HepG2 (cell line): Measurements from ENCODE around the gene AARS1. TPM values are rescaled to one million over a fixed set of nuclear protein-coding genes. Genes with fewer than 3 reads are reported as not detected.

Source experiments
- ADNP ChIP-seq: sonication (generic); formaldehyde crosslinking; IDR thresholded peaks from 2 replicates; pipeline ENCODE4 v1.4.0; 2020; ENCODE audit warnings: missing genetic modification reagents
- CBX1 ChIP-seq: IDR thresholded peaks from one replicate; pipeline ENCODE4 v1.6.1; 2016; ENCODE audit warnings: antibody characterized with exemption, low read depth
- CENPX ChIP-seq: sonication (generic); formaldehyde crosslinking; IDR thresholded peaks from 2 replicates; pipeline ENCODE4 v1.9.0; 2021; ENCODE audit warnings: mild to moderate bottlenecking, missing genetic modification reagents, moderate library complexity
- DBP ChIP-seq: sonication (generic); formaldehyde crosslinking; IDR thresholded peaks from 2 replicates; pipeline ENCODE4 v1.4.0; 2020; ENCODE audit warnings: missing genetic modification reagents; ENCODE audit errors: not compliant biosample characterization
- DRAP1 ChIP-seq: IDR thresholded peaks from 2 replicates; pipeline ENCODE4 v1.6.1; 2016; ENCODE audit warnings: missing genetic modification reagents, missing compliant biosample characterization
- GATAD2A ChIP-seq: IDR thresholded peaks from 2 replicates; pipeline ENCODE4 v1.6.1; 2016
- HOXA5 ChIP-seq: sonication (generic); formaldehyde crosslinking; IDR thresholded peaks from 2 replicates; pipeline ENCODE4 v1.4.0; 2020; ENCODE audit warnings: missing genetic modification reagents
- MAF1 ChIP-seq: sonication (generic); formaldehyde crosslinking; IDR thresholded peaks from 2 replicates; pipeline ENCODE4 v1.5.0; 2020; ENCODE audit warnings: missing genetic modification reagents, borderline replicate concordance
- NKX3-1 ChIP-seq: sonication (generic); formaldehyde crosslinking; IDR thresholded peaks from 2 replicates; pipeline ENCODE4 v1.5.0; 2020; ENCODE audit warnings: missing genetic modification reagents
- NR1H2 ChIP-seq: sonication (generic); formaldehyde crosslinking; IDR thresholded peaks from 2 replicates; pipeline ENCODE4 v1.8.1; 2022; ENCODE audit warnings: low read depth, missing genetic modification reagents, borderline replicate concordance
- NR2F1 ChIP-seq, 2 experiments: fragments of 450-650 bp in 1 of 2; formaldehyde crosslinking in 1 of 2; IDR thresholded peaks; 2 replicates each; pipeline versions ENCODE4 v1.5.0 to v1.6.1; 2016 to 2020; ENCODE audit warnings: mild to moderate bottlenecking in 1 of 2, missing compliant biosample characterization in 1 of 2, missing genetic modification reagents in 1 of 2, moderate library complexity in 1 of 2
- PLRG1 ChIP-seq: fragments of 450-650 bp; conservative IDR thresholded peaks from 2 replicates; pipeline ENCODE4 v1.6.1; 2016
- RAD21 ChIP-seq: fragments of 450-650 bp; formaldehyde crosslinking; IDR thresholded peaks from 2 replicates; pipeline ENCODE4 v1.5.0; 2020; ENCODE audit warnings: mild to moderate bottlenecking
- REL ChIP-seq: sonication (generic); formaldehyde crosslinking; conservative IDR thresholded peaks from 2 replicates; pipeline ENCODE4 v1.8.0; 2022; ENCODE audit warnings: mild to moderate bottlenecking, missing genetic modification reagents, moderate library complexity
- SRF ChIP-seq: IDR thresholded peaks from 2 replicates; pipeline ENCODE4 v1.6.1; 2011; ENCODE audit warnings: mild to moderate bottlenecking, low read depth, low read length, moderate library complexity
- STAT5B ChIP-seq: sonication (generic); formaldehyde crosslinking; IDR thresholded peaks from 2 replicates; pipeline ENCODE4 v1.4.0; 2020; ENCODE audit warnings: missing genetic modification reagents
- THRA ChIP-seq: sonication (generic); formaldehyde crosslinking; IDR thresholded peaks from 2 replicates; pipeline ENCODE4 v1.4.0; 2020; ENCODE audit warnings: missing genetic modification reagents, borderline replicate concordance
- ZNF143 ChIP-seq: sonication (generic); formaldehyde crosslinking; IDR thresholded peaks from 2 replicates; pipeline ENCODE4 v1.4.0; 2020; ENCODE audit warnings: missing genetic modification reagents
- ZNF207 ChIP-seq: fragments of 450-650 bp; IDR thresholded peaks from 2 replicates; pipeline ENCODE4 v1.6.1; 2016; ENCODE audit warnings: antibody characterized with exemption, borderline replicate concordance
- ZNF24 ChIP-seq: fragments of 450-650 bp; IDR thresholded peaks from 2 replicates; pipeline ENCODE4 v1.6.1; 2017; ENCODE audit warnings: antibody characterized with exemption, mild to moderate bottlenecking
- ZNF281 ChIP-seq: sonication (generic); formaldehyde crosslinking; IDR thresholded peaks from 2 replicates; pipeline ENCODE4 v1.4.0; 2020; ENCODE audit warnings: missing genetic modification reagents, borderline replicate concordance
- ZNF34 ChIP-seq: sonication (generic); formaldehyde crosslinking; IDR thresholded peaks from 2 replicates; pipeline ENCODE4 v1.4.0; 2020; ENCODE audit warnings: mild to moderate bottlenecking, missing genetic modification reagents, borderline replicate concordance
- ZNF598 ChIP-seq: sonication (generic); formaldehyde crosslinking; IDR thresholded peaks from 2 replicates; pipeline ENCODE4 v1.5.1; 2020; ENCODE audit warnings: mild to moderate bottlenecking, missing genetic modification reagents, borderline replicate concordance
- ZNF614 ChIP-seq: IDR thresholded peaks from 2 replicates; pipeline ENCODE4 v1.6.1; 2018; ENCODE audit warnings: missing biosample characterization, missing genetic modification reagents, inconsistent platforms, borderline replicate concordance
- ZNF737 ChIP-seq: sonication (generic); formaldehyde crosslinking; IDR thresholded peaks from 2 replicates; pipeline ENCODE4 v1.5.0; 2020; ENCODE audit warnings: missing genetic modification reagents, mild to moderate bottlenecking, borderline replicate concordance
- ZNF777 ChIP-seq: sonication (generic); formaldehyde crosslinking; IDR thresholded peaks from 2 replicates; pipeline ENCODE4 v1.4.0; 2020; ENCODE audit warnings: missing genetic modification reagents
- polyA plus RNA-seq, 8 experiments: library from polyadenylated mRNA; depleted of rRNA in 3 of 8; stranded (reverse) in 7 of 8; unstranded in 1 of 8; fragments of >200 nt; fragmentation: Illumina TruSeq in 4 of 8; extraction: Trizol in 4 of 8; gene quantifications; 2 replicates each; pipeline versions ENCODE4 v1.2.1 to v1.2.3, GENCODE V29; 2011 to 2016; ENCODE audit warnings: low read depth in 4 of 8, missing spikeins in 1 of 8, mixed read lengths in 1 of 8; ENCODE audit not compliant: insufficient read depth in 1 of 8
- total RNA-seq, 5 experiments: library from RNA; depleted of rRNA; stranded (reverse); fragments of >200 nt; fragmentation: Illumina TruSeq; extraction: Trizol; gene quantifications; 2 replicates each; pipeline ENCODE4 v1.2.3, GENCODE V29; 2016; ENCODE audit warnings: low read depth in 1 of 5

Gene AARS1
- total and polyA plus RNA-seq, 2 of the 13 experiments (the other 11 are each of a cell fraction or from before 2014, with no cell fraction given), result 107 to 132 TPM

- TF ChIP-seq ZNF143 (CRISPR knock-in tag) (peak; percentile 43; the same call in 1 of the 2 replicates), REL (CRISPR knock-in tag) (peak; percentile 72; the same call in 1 of the 2 replicates), SRF (no peak), NR2F1 (CRISPR knock-in tag; IDR thresholded peaks at IDR 0.05) (no peak), DRAP1 (CRISPR knock-in tag) (0 out of 2 replicates have a peak, but pooled peaks have one; percentile 22), ZNF34 (CRISPR knock-in tag) (peak; percentile 91), CBX1 (no peak), CENPX (CRISPR knock-in tag) (no peak), RAD21 (CRISPR knock-in tag) (peak; percentile 88), ADNP (CRISPR knock-in tag) (no peak), ZNF614 (CRISPR knock-in tag) (0 out of 2 replicates have a peak, but pooled peaks have one; percentile 43), NKX3-1 (CRISPR knock-in tag) (peak; percentile 64; the same call in 1 of the 2 replicates), ZNF598 (CRISPR knock-in tag) (0 out of 2 replicates have a peak, but pooled peaks have one; percentile 71), DBP (CRISPR knock-in tag) (peak; percentile 66), ZNF207 (no peak), ZNF24 (no peak), PLRG1 (no peak), ZNF777 (peak; percentile 88), ZNF737 (CRISPR knock-in tag) (no peak), MAF1 (CRISPR knock-in tag) (no peak), GATAD2A (CRISPR knock-in tag) (no peak), HOXA5 (CRISPR knock-in tag) (0 out of 2 replicates have a peak, but pooled peaks have one; percentile 48), ZNF281 (CRISPR knock-in tag) (no peak), STAT5B (CRISPR knock-in tag) (no peak), NR1H2 (CRISPR knock-in tag) (0 out of 2 replicates have a peak, but pooled peaks have one; percentile 84), THRA (CRISPR knock-in tag) (no peak)
Measured at GRCh38 chr16:70250748-70251628, 38.3 kb downstream of the AARS1 start (continued).
